HL-60/S4 treated with phorbol 12-myristate 13-acetate at 8.2 ng/mL for 4 days and 3 days (cell line): Measurements from ENCODE around the gene MS4A14.
"Not testable (repeated sequence)": the region's sequence is repeated elsewhere in the genome, so short reads cannot be mapped to it uniquely, and the experiment has no call there.

ENCODE experiments used
- in situ Hi-C: fragments of 300-500 bp; cut with MboI; formaldehyde crosslinking; loops from 2 replicates; pipeline ENCODE4 v1.15.0; 2022; ENCODE audit warnings: low sequenced_read_pairs

MS4A14 gene

GRCh38 chr11:60378354-60378753 is 17.9 kb upstream of the MS4A14 start, which contains the start of gene MS4A7:
Gene MS4A7 (plus strand): TSS chr11:60378532. CDS start chr11:60383142, 4,610 bp downstream.
- in situ Hi-C loops: no loop called here

- in situ Hi-C loops: no loop called here
These were observed 6.9 kb upstream of the MS4A14 start for GRCh38 chr11:60389279-60389910.

- in situ Hi-C loops: no loop called here
These were observed 5.8 kb upstream of the MS4A14 start for GRCh38 chr11:60390419-60390818.

- in situ Hi-C loops: no loop called here
These were observed 3.9 kb upstream of the MS4A14 start for GRCh38 chr11:60392361-60392760.

- in situ Hi-C loops: no loop called here
These were observed 3.2 kb upstream of the MS4A14 start for GRCh38 chr11:60393016-60393415.

- in situ Hi-C loops: no loop called here
These were observed 1.4 kb upstream of the MS4A14 start for GRCh38 chr11:60394666-60395380.

GRCh38 chr11:60396799-60397198 is 540 bp downstream of the MS4A14 start:
- in situ Hi-C loops: no loop called here

GRCh38 chr11:60420015-60420414 is 23.8 kb downstream of the MS4A14 start:
- in situ Hi-C loops: no loop called here

- in situ Hi-C loops: no loop called here
These were observed 26.4 kb downstream of the MS4A14 start for GRCh38 chr11:60422609-60423008.

- in situ Hi-C loops: no loop called here
These were observed 32.3 kb downstream of the MS4A14 start for GRCh38 chr11:60428517-60428916.

GRCh38 chr11:60429272-60429671 is 33.0 kb downstream of the MS4A14 start, which contains the start of gene MS4A5:
Gene MS4A5 (plus strand): TSS chr11:60429572. CDS start chr11:60429675, 103 bp downstream.
- in situ Hi-C loops: no loop called here

GRCh38 chr11:60431251-60431650 is 35.0 kb downstream of the MS4A14 start:
- in situ Hi-C loops: no loop called here

- in situ Hi-C loops: no loop called here
These were observed 37.1 kb downstream of the MS4A14 start for GRCh38 chr11:60433401-60433800.

- in situ Hi-C loops: no loop called here
These were observed 50.8 kb downstream of the MS4A14 start for GRCh38 chr11:60447070-60447469.

GRCh38 chr11:60447846-60448245 is 51.6 kb downstream of the MS4A14 start:
- in situ Hi-C loops: no loop called here

- in situ Hi-C loops: not testable (repeated sequence)
These were observed 54.9 kb downstream of the MS4A14 start for GRCh38 chr11:60451185-60451584.

GRCh38 chr11:60454212-60454611 is 58.0 kb downstream of the MS4A14 start:
- in situ Hi-C loops: no loop called here

- in situ Hi-C loops: no loop called here
These were observed 59.3 kb downstream of the MS4A14 start, which contains the start of gene MS4A1 for GRCh38 chr11:60455531-60456042. Gene MS4A1 (plus strand): TSS chr11:60455847. CDS start chr11:60462375, 6,528 bp downstream.

GRCh38 chr11:60457576-60457975 is 61.3 kb downstream of the MS4A14 start:
- in situ Hi-C loops: no loop called here

- in situ Hi-C loops: no loop called here
These were observed 63.1 kb downstream of the MS4A14 start for GRCh38 chr11:60459345-60459744.
